Ovary (tissue), 3 donors: Measurements from ENCODE around the gene SMOC2.

Source experiments
- CTCF ChIP-seq, 3 donors: fragments of 450-650 bp in 2 of 3; fragments of 200-600 bp in 1 of 3; IDR thresholded peaks; one replicate each; pipeline versions ENCODE4 v1.5.1 to v1.8.0; 2016 to 2022; ENCODE audit warnings: antibody characterized with exemption in 3 of 3, mild to moderate bottlenecking in 1 of 3
- EP300 ChIP-seq: sonication (generic); formaldehyde crosslinking; IDR thresholded peaks from one replicate; pipeline ENCODE4 v1.6.1; 2017; ENCODE audit warnings: antibody characterized with exemption
- POLR2A ChIP-seq: fragments of 450-650 bp; IDR thresholded peaks from one replicate; pipeline ENCODE4 v1.6.1; 2017; ENCODE audit warnings: antibody characterized with exemption, mild to moderate bottlenecking, moderate library complexity
- donor health status: DM: no; HTN: no; CAD: no.

- TF ChIP-seq CTCF (IDR thresholded peaks at IDR 0.05) (no peak), POLR2A (no peak), EP300 (no peak)
These were observed 31.4 kb downstream of the SMOC2 start for GRCh38 chr6:168472363-168472762.
